Karpas-422 (cell line): ENCODE data around the gene COPZ2. TPM values are rescaled to one million over a fixed set of nuclear protein-coding genes. Genes with fewer than 3 reads are reported as not detected.

Experiments used
- DNase-seq: peaks from one replicate; pipeline ENCODE4 v3.0.0-alpha.2; 2015
- H2AFZ ChIP-seq: fragments of 200-600 bp; sonication (generic); 2 replicates; pipeline ENCODE4 v1.6.1; 2014; ENCODE audit warnings: antibody characterized with exemption, low read length, mixed read lengths
- H3K27ac ChIP-seq: fragments of 200-600 bp; sonication (generic); 2 replicates; pipeline ENCODE4 v1.5.1; 2014; ENCODE audit warnings: mild to moderate bottlenecking, low read length, moderate library complexity
- H3K27me3 ChIP-seq: fragments of 200-600 bp; sonication (generic); 2 replicates; pipeline ENCODE4 v1.6.1; 2014; ENCODE audit warnings: low read length, mixed read lengths
- H3K36me3 ChIP-seq: fragments of 200-600 bp; sonication (generic); 2 replicates; pipeline ENCODE4 v1.6.1; 2014; ENCODE audit warnings: low read length, mixed read lengths; ENCODE audit not compliant: insufficient read depth
- H3K4me1 ChIP-seq: fragments of 200-600 bp; sonication (generic); 2 replicates; pipeline ENCODE4 v1.6.1; 2014; ENCODE audit warnings: mild to moderate bottlenecking, low read length, mixed read lengths
- H3K4me2 ChIP-seq: fragments of 200-600 bp; sonication (generic); 2 replicates; pipeline ENCODE4 v1.6.1; 2014; ENCODE audit warnings: low read length, low read depth, mild to moderate bottlenecking; ENCODE audit not compliant: poor library complexity, severe bottlenecking
- H3K4me3 ChIP-seq: fragments of 200-600 bp; sonication (generic); 2 replicates; pipeline ENCODE4 v1.5.1; 2014; ENCODE audit warnings: mild to moderate bottlenecking, antibody characterized with exemption, low read length, mixed read lengths
- H3K79me2 ChIP-seq: fragments of 200-600 bp; sonication (generic); 2 replicates; pipeline ENCODE4 v1.6.1; 2014; ENCODE audit warnings: mild to moderate bottlenecking, low read length, mixed read lengths
- H3K9ac ChIP-seq: fragments of 200-600 bp; sonication (generic); 2 replicates; pipeline ENCODE4 v1.6.0; 2014; ENCODE audit warnings: low read length
- H3K9me2 ChIP-seq: fragments of 200-600 bp; sonication (generic), shearing (Covaris generic); replicated peaks from 2 replicates; pipeline ENCODE4 v1.6.0; 2014; ENCODE audit warnings: mild to moderate bottlenecking, low read length, moderate library complexity; ENCODE audit not compliant: insufficient read depth
- H3K9me3 ChIP-seq: fragments of 300-700, 200-600 bp; sonication (generic); 2 replicates; pipeline ENCODE4 v1.6.1; 2014; ENCODE audit warnings: low read length, mixed read lengths
- H4K20me1 ChIP-seq: fragments of 200-600 bp; sonication (generic); 2 replicates; pipeline ENCODE4 v1.6.1; 2014; ENCODE audit warnings: mild to moderate bottlenecking, antibody characterized with exemption, low read length, low read depth; ENCODE audit not compliant: insufficient read depth
- total RNA-seq: library from RNA; depleted of rRNA; stranded (reverse); fragments of >200 nt; shearing (Covaris generic); gene quantifications from 2 replicates; pipeline ENCODE4 v1.2.3, GENCODE V29; 2014; ENCODE audit warnings: low replicate concordance

The COPZ2 gene
- total RNA-seq, 1 experiment from 2014 or later, result not detected

GRCh38 chr17:48053758-48054237 is 16.2 kb upstream of the COPZ2 start:
- Histone ChIP-seq H3K9me3 (no peaks in the 10 kb centered on the region), H2AFZ (no peak overlapping the region), H3K27me3 (no peaks in the 10 kb centered on the region), H3K9ac (peak overlapping the region; percentile 22; the same call in 1 of the 2 replicates), H3K27ac (no peak overlapping the region; the same call in 1 of the 2 replicates), H3K4me2 (no peak overlapping the region), H3K36me3 (peaks cover 36% of the 10 kb centered on the region), H4K20me1 (peaks cover 36% of the 10 kb centered on the region), H3K79me2 (peaks cover 83% of the 10 kb centered on the region), H3K4me1 (peaks cover 72% of the 10 kb centered on the region), H3K9me2 (no peaks in the 10 kb centered on the region), H3K4me3 (no peak overlapping the region)
- no peak for DNase-seq

GRCh38 chr17:48052956-48053757 is 15.6 kb upstream of the COPZ2 start:
- peak overlapping the region; percentile 20; the same call in 1 of the 2 replicates for H3K27ac ChIP-seq
- H4K20me1 ChIP-seq, result peaks cover 36% of the 10 kb centered on the region
- H3K27me3 ChIP-seq, result no peaks in the 10 kb centered on the region
- H3K9me2 ChIP-seq, result no peaks in the 10 kb centered on the region
- peaks cover 82% of the 10 kb centered on the region for H3K79me2 ChIP-seq
- peaks cover 32% of the 10 kb centered on the region for H3K36me3 ChIP-seq
- DNase-seq, result no peak
- peak overlapping the region; percentile 33 for H3K4me2 ChIP-seq
- H3K4me3 ChIP-seq, result no peak overlapping the region
- peaks cover 72% of the 10 kb centered on the region for H3K4me1 ChIP-seq
- H2AFZ ChIP-seq, result no peak overlapping the region
- peak overlapping the region; percentile 22 for H3K9ac ChIP-seq
- H3K9me3 ChIP-seq, result no peaks in the 10 kb centered on the region

- DNase-seq, result no peak
- peaks cover 20% of the 10 kb centered on the region for H3K36me3 ChIP-seq
- peaks cover 82% of the 10 kb centered on the region for H3K4me1 ChIP-seq
- H3K79me2 ChIP-seq, result peaks cover 84% of the 10 kb centered on the region
- peak overlapping the region; percentile 22 for H3K9ac ChIP-seq
- no peaks in the 10 kb centered on the region for H3K9me2 ChIP-seq
- no peaks in the 10 kb centered on the region for H3K27me3 ChIP-seq
- peak overlapping the region; percentile 26; the same call in 1 of the 2 replicates for H3K4me3 ChIP-seq
- no peak overlapping the region for H2AFZ ChIP-seq
- peak overlapping the region; percentile 33 for H3K4me2 ChIP-seq
- H3K27ac ChIP-seq, result peak overlapping the region; percentile 20; the same call in 1 of the 2 replicates
- H3K9me3 ChIP-seq, result no peaks in the 10 kb centered on the region
- peaks cover 36% of the 10 kb centered on the region for H4K20me1 ChIP-seq
Observed at GRCh38 chr17:48051706-48052486, 14.3 kb upstream of the COPZ2 start.

DNA sequence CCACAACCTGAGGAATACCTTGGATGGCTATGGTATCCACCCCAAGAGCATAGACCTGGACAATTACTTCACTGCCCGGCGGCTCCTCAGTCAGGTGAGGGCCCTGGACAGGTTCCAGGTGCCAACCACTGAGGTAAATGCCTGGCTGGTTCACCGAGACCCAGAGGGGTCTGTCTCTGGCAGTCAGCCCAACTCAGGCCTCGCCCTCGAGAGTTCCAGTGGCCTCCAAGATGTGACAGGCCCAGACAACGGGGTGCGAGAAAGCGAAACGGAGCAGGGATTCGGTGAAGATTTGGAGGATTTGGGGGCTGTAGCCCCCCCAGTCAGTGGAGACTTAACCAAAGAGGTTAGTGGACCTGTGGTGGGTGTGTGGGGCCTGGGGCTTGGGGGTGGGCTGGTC is 13.7 kb upstream of the COPZ2 start:
- Histone ChIP-seq H3K4me3 (peak overlapping the region; percentile 26; the same call in 1 of the 2 replicates), H3K79me2 (peaks cover 80% of the 10 kb centered on the region), H3K9ac (peak overlapping the region; percentile 22), H3K27ac (no peak overlapping the region), H2AFZ (no peak overlapping the region), H3K36me3 (peaks cover 15% of the 10 kb centered on the region), H3K4me2 (peak overlapping the region; percentile 33), H3K27me3 (no peaks in the 10 kb centered on the region), H3K4me1 (peaks cover 86% of the 10 kb centered on the region), H3K9me2 (no peaks in the 10 kb centered on the region), H4K20me1 (peaks cover 36% of the 10 kb centered on the region), H3K9me3 (no peaks in the 10 kb centered on the region)
- no peak for DNase-seq

DNA sequence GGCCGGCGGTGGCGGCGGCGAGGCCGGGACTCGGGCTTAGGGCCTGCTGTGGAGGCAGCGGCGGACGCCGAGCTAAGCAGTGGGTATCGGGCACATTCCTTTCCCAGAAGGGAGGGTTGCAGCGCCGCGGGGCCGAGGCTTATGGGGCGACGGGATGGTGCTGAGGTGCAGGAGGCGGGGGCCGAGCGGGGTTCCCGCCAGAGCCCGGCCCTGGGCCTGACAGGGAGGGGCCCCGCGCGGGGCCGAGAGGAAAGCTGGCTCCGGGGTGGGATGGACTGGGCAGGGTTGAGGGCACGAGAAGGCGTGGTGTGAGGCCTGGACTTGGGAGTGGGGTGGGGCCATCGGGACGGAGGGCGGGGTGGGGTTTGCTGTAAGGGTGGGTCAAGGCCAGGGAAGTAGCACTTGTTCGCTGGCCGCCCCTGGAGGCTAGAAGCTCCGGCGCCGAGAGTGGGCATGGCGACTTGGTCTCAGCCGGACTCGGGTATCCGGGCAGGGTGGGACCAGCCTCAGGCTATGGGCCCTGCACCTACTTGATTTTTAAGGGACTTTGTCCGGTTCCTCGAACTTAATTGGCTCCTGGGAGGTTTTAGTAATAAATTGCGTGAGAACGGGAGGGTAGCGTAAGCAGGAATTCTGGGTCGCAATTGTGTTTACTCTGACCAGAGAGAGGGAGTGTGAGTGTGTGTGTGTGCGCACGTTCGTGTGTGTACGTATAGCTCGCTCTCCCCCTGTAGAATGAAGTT is 11.0 kb upstream of the COPZ2 start:
- no peaks in the 10 kb centered on the region for H3K9me3 ChIP-seq
- no peak overlapping the region for H2AFZ ChIP-seq
- H3K4me2 ChIP-seq, result peak overlapping the region; percentile 95
- H4K20me1 ChIP-seq, result peaks cover 21% of the 10 kb centered on the region
- DNase-seq, result peak; percentile 81
- H3K9ac ChIP-seq, result peak overlapping the region; percentile 99
- peak overlapping the region; percentile 90 for H3K4me3 ChIP-seq
- H3K27ac ChIP-seq, result peak overlapping the region; percentile 88
- peaks cover 72% of the 10 kb centered on the region for H3K4me1 ChIP-seq
- H3K27me3 ChIP-seq, result no peaks in the 10 kb centered on the region
- H3K9me2 ChIP-seq, result no peaks in the 10 kb centered on the region
- H3K36me3 ChIP-seq, result peaks cover 10% of the 10 kb centered on the region
- peaks cover 56% of the 10 kb centered on the region for H3K79me2 ChIP-seq

- Histone ChIP-seq H3K9me3 (no peaks in the 10 kb centered on the region), H2AFZ (peak within 1 kb of the TSS; percentile 56), H3K36me3 (peaks cover 10% of the 10 kb centered on the region), H3K4me1 (peaks cover 72% of the 10 kb centered on the region), H3K27me3 (no peaks in the 10 kb centered on the region), H3K9ac (peak within 1 kb of the TSS; percentile 99), H4K20me1 (peaks cover 14% of the 10 kb centered on the region), H3K79me2 (peaks cover 50% of the 10 kb centered on the region), H3K4me2 (peak within 1 kb of the TSS; percentile 95), H3K9me2 (no peaks in the 10 kb centered on the region), H3K27ac (peak within 1 kb of the TSS; percentile 88), H3K4me3 (peak within 1 kb of the TSS; percentile 90)
- peak; percentile 99 for DNase-seq
Observed at GRCh38 chr17:48047741-48048383, 10.3 kb upstream of the COPZ2 start, which contains the start of gene NFE2L1. TSS of gene NFE2L1 (plus strand) at chr17:48048359. CDS start at chr17:48051119, 2,760 bp downstream.

- peak; percentile 51 for DNase-seq
- Histone ChIP-seq H4K20me1 (peaks cover 10% of the 10 kb centered on the region; the same call in 1 of the 2 replicates), H3K36me3 (peaks cover 10% of the 10 kb centered on the region), H3K27ac (peak overlapping the region; percentile 56), H3K9ac (peak overlapping the region; percentile 78), H3K9me2 (no peaks in the 10 kb centered on the region), H2AFZ (peak overlapping the region; percentile 56), H3K9me3 (no peaks in the 10 kb centered on the region), H3K27me3 (no peaks in the 10 kb centered on the region), H3K4me1 (peaks cover 68% of the 10 kb centered on the region), H3K4me3 (peak overlapping the region; percentile 76), H3K79me2 (peaks cover 43% of the 10 kb centered on the region), H3K4me2 (peak overlapping the region; percentile 95)
Observed at GRCh38 chr17:48047113-48047740, 9.6 kb upstream of the COPZ2 start.
